Transverse colon (tissue), 4 donors: ENCODE data around the gene CASKIN2.

Source experiments
- CTCF ChIP-seq, 5 experiments: fragments of 200-600 bp in 3 of 5; fragments of 450-650 bp in 2 of 5; sonication (generic) in 3 of 5; IDR thresholded peaks; 1 replicate in 2 of 5; 2 replicates in 3 of 5; pipeline ENCODE4 v1.5.1; 2016 to 2017; ENCODE audit warnings: antibody characterized with exemption in 5 of 5, inconsistent platforms in 3 of 5, mild to moderate bottlenecking in 2 of 5, moderate library complexity in 1 of 5
- POLR2A ChIP-seq: fragments of 450-650 bp; IDR thresholded peaks from one replicate; pipeline ENCODE4 v1.6.1; 2016; ENCODE audit warnings: antibody characterized with exemption, mild to moderate bottlenecking, moderate library complexity
- POLR2AphosphoS5 ChIP-seq, 3 donors: sonication (generic); formaldehyde crosslinking; IDR thresholded peaks; one replicate each; pipeline ENCODE4 v1.6.1; 2016; ENCODE audit warnings: antibody characterized with exemption in 3 of 3

- TF ChIP-seq CTCF (IDR thresholded peaks at IDR 0.05) (no peak), POLR2A (no peak), POLR2AphosphoS5 (IDR thresholded peaks at IDR 0.05) (no peak)
Observed at GRCh38 chr17:75478508-75478907, 36.8 kb downstream of the CASKIN2 start.
